ENCODE measurements around the gene COL12A1.

- no peak for TF ChIP-seq POLR2A (IDR thresholded peaks at IDR 0.05; ENCODE audit: low read depth, low read length)
- TF ChIP-seq POLR2AphosphoS5 (IDR thresholded peaks at IDR 0.05; ENCODE audit: low read depth, low read length): no peak
- no peak for TF ChIP-seq TAF1 (IDR thresholded peaks at IDR 0.05; ENCODE audit: borderline replicate concordance, low read depth, low read length)
Observed at GRCh38 chr6:75154973-75155372, 50.9 kb downstream of the COL12A1 start.

All from GM12892 (cell line).